Breast epithelium (tissue), 4 donors: Measurements from ENCODE around the gene ENOX1. TPM values are rescaled to one million over a fixed set of nuclear protein-coding genes. Genes with fewer than 3 reads are reported as not detected.

Experiments
- DNase-seq, 2 donors: peaks; one replicate each; pipeline ENCODE4 v3.0.0-alpha.2; 2019; ENCODE audit warnings: low spot score in 2 of 2
- H3K27ac ChIP-seq, 2 donors: fragments of 200-600 bp; sonication (generic) in 1 of 2; one replicate each; pipeline ENCODE4 v1.5.1; 2016 to 2019; ENCODE audit warnings: mild to moderate bottlenecking in 1 of 2
- H3K27me3 ChIP-seq, 2 donors: fragments of 200-600 bp; sonication (generic) in 1 of 2; one replicate each; pipeline versions ENCODE4 v1.5.1 to v1.6.0; 2017 to 2019; ENCODE audit warnings: control low read depth in 1 of 2, mild to moderate bottlenecking in 1 of 2
- H3K36me3 ChIP-seq: fragments of 200-600 bp; one replicate; pipeline ENCODE4 v1.5.1; 2019
- H3K4me1 ChIP-seq, 2 donors: fragments of 200-600 bp; sonication (generic); one replicate each; pipeline ENCODE4 v1.5.1; 2016 to 2019; ENCODE audit warnings: control low read depth in 1 of 2
- H3K4me3 ChIP-seq, 3 donors: fragments of 200-600 bp; sonication (generic); 1 replicate in 2 of 3; 2 replicates in 1 of 3; pipeline ENCODE4 v1.5.1; 2016 to 2019; ENCODE audit warnings: mild to moderate bottlenecking in 3 of 3, moderate library complexity in 2 of 3
- H3K9me3 ChIP-seq, 2 donors: fragments of 200-600 bp; sonication (generic) in 1 of 2; one replicate each; pipeline ENCODE4 v1.5.1; 2016 to 2019; ENCODE audit warnings: control low read depth in 1 of 2
- CTCF ChIP-seq, 3 donors: fragments of 450-650 bp; IDR thresholded peaks; one replicate each; pipeline ENCODE4 v1.5.1; 2016 to 2017; ENCODE audit warnings: antibody characterized with exemption in 3 of 3, mild to moderate bottlenecking in 3 of 3, moderate library complexity in 3 of 3
- POLR2A ChIP-seq: fragments of 450-650 bp; IDR thresholded peaks from one replicate; pipeline ENCODE4 v1.6.1; 2016; ENCODE audit warnings: antibody characterized with exemption, mild to moderate bottlenecking, moderate library complexity
- POLR2AphosphoS5 ChIP-seq, 3 donors: sonication (generic); formaldehyde crosslinking; IDR thresholded peaks; one replicate each; pipeline ENCODE4 v1.6.1; 2017; ENCODE audit warnings: antibody characterized with exemption in 3 of 3
- intact Hi-C: fragments of 100-400 bp; cut with DNase I; formaldehyde crosslinking; loops from one replicate; pipeline ENCODE4 v1.15.1; 2023; ENCODE audit warnings: low total_unique reads
- total RNA-seq, 3 donors: library from RNA; depleted of rRNA; stranded (reverse); fragments of >200 nt; gene quantifications; one replicate each; pipeline ENCODE4 v1.1.0, GENCODE V29; 2016

The ENOX1 gene
- total RNA-seq, 3 donors from 2014 or later = 1.9 to 2.3 (median 2.0) TPM

- Histone ChIP-seq H3K27me3 (no peaks in the 10 kb centered on the region), H3K27ac (no peak overlapping the region), H3K4me1 (no peaks in the 10 kb centered on the region), H3K36me3 (no peaks in the 10 kb centered on the region), H3K4me3 (no peak overlapping the region), H3K9me3 (no peaks in the 10 kb centered on the region)
- intact Hi-C loops = no loop called here
- no peak for DNase-seq
- TF ChIP-seq CTCF (IDR thresholded peaks at IDR 0.05) (no peak), POLR2AphosphoS5 (IDR thresholded peaks at IDR 0.05) (no peak), POLR2A (no peak)
Measured at GRCh38 chr13:43764349-43764748, 22.4 kb downstream of the ENOX1 start.

GRCh38 chr13:43763143-43763759 lies 23.5 kb downstream of the ENOX1 start:
- no peaks in the 10 kb centered on the region for H3K27me3 ChIP-seq
- intact Hi-C loops = no loop called here
- no peak overlapping the region for H3K4me3 ChIP-seq
- no peak overlapping the region for H3K27ac ChIP-seq
- no peaks in the 10 kb centered on the region for H3K9me3 ChIP-seq
- no peaks in the 10 kb centered on the region for H3K36me3 ChIP-seq
- TF ChIP-seq CTCF (IDR thresholded peaks at IDR 0.05) (no peak), POLR2AphosphoS5 (IDR thresholded peaks at IDR 0.05) (no peak), POLR2A (no peak)
- no peak for DNase-seq
- no peaks in the 10 kb centered on the region for H3K4me1 ChIP-seq

GRCh38 chr13:43761616-43762315 lies 25.0 kb downstream of the ENOX1 start:
- intact Hi-C loops = no loop called here
- no peaks in the 10 kb centered on the region for H3K36me3 ChIP-seq
- TF ChIP-seq POLR2AphosphoS5 (IDR thresholded peaks at IDR 0.05) (no peak), CTCF (IDR thresholded peaks at IDR 0.05) (no peak), POLR2A (no peak)

GRCh38 chr13:43760257-43760656 lies 26.5 kb downstream of the ENOX1 start:
- no peaks in the 10 kb centered on the region for H3K4me1 ChIP-seq
- H3K27ac ChIP-seq = no peak overlapping the region
- TF ChIP-seq POLR2A (no peak), CTCF (IDR thresholded peaks at IDR 0.05) (no peak), POLR2AphosphoS5 (IDR thresholded peaks at IDR 0.05) (no peak)
- H3K27me3 ChIP-seq = no peaks in the 10 kb centered on the region
- intact Hi-C loops = no loop called here
- no peaks in the 10 kb centered on the region for H3K9me3 ChIP-seq
- H3K36me3 ChIP-seq = no peaks in the 10 kb centered on the region
- DNase-seq = no peak
- no peak overlapping the region for H3K4me3 ChIP-seq

More at GRCh38 chr13:43761616-43762315, 25.0 kb downstream of the ENOX1 start:
- H3K4me1 ChIP-seq = no peaks in the 10 kb centered on the region
- no peaks in the 10 kb centered on the region for H3K27me3 ChIP-seq
- DNase-seq = no peak
- no peak overlapping the region for H3K27ac ChIP-seq
- H3K9me3 ChIP-seq = no peaks in the 10 kb centered on the region
- no peak overlapping the region for H3K4me3 ChIP-seq

GRCh38 chr13:43758834-43759233 lies 27.9 kb downstream of the ENOX1 start:
- TF ChIP-seq POLR2AphosphoS5 (IDR thresholded peaks at IDR 0.05) (no peak), CTCF (IDR thresholded peaks at IDR 0.05) (no peak), POLR2A (no peak)
- H3K27me3 ChIP-seq = no peaks in the 10 kb centered on the region
- no peaks in the 10 kb centered on the region for H3K9me3 ChIP-seq
- DNase-seq = no peak
- H3K27ac ChIP-seq = no peak overlapping the region
- H3K4me1 ChIP-seq = no peaks in the 10 kb centered on the region
- intact Hi-C loops = no loop called here
- no peaks in the 10 kb centered on the region for H3K36me3 ChIP-seq
- H3K4me3 ChIP-seq = no peak overlapping the region
